Lower leg skin (tissue), 4 donors: ENCODE measurements around the gene TLL2. TPM values are rescaled to one million over a fixed set of nuclear protein-coding genes. Genes with fewer than 3 reads are reported as not detected.

Source experiments
- DNase-seq, 2 donors: peaks; one replicate each; pipeline ENCODE4 v3.0.0-alpha.2; 2019; ENCODE audit warnings: low spot score in 2 of 2
- H3K4me3 ChIP-seq: fragments of 200-600 bp; sonication (generic); 2 replicates; pipeline ENCODE4 v1.5.1; 2017; ENCODE audit warnings: mild to moderate bottlenecking, low read depth; ENCODE audit not compliant: poor library complexity, severe bottlenecking
- CTCF ChIP-seq, 3 donors: fragments of 450-650 bp; IDR thresholded peaks; one replicate each; pipeline ENCODE4 v1.5.1; 2016; ENCODE audit warnings: antibody characterized with exemption in 3 of 3, mild to moderate bottlenecking in 3 of 3, moderate library complexity in 2 of 3
- POLR2A ChIP-seq, 2 donors: fragments of 450-650 bp; IDR thresholded peaks; one replicate each; pipeline ENCODE4 v1.6.1; 2016 to 2017; ENCODE audit warnings: antibody characterized with exemption in 2 of 2, mild to moderate bottlenecking in 1 of 2, moderate library complexity in 1 of 2
- WGBS, 2 donors: methylation state at CpG; one replicate each; pipeline ENCODE4 v1.1.5; 2018; 5-methylcytosine and 5-hydroxymethylcytosine counted together
- intact Hi-C: fragments of 100-400 bp; cut with DNase I; formaldehyde crosslinking; loops from one replicate; pipeline ENCODE4 v1.15.0; 2023; ENCODE audit warnings: low total_unique reads
- total RNA-seq, 4 donors: library from RNA; depleted of rRNA; stranded (reverse); fragments of >200 nt; gene quantifications; one replicate each; pipeline ENCODE4 v1.1.0, GENCODE V29; 2016

Gene TLL2
- total RNA-seq, 4 donors from 2014 or later = 0.39 to 0.94 TPM; not detected in 2

DNA sequence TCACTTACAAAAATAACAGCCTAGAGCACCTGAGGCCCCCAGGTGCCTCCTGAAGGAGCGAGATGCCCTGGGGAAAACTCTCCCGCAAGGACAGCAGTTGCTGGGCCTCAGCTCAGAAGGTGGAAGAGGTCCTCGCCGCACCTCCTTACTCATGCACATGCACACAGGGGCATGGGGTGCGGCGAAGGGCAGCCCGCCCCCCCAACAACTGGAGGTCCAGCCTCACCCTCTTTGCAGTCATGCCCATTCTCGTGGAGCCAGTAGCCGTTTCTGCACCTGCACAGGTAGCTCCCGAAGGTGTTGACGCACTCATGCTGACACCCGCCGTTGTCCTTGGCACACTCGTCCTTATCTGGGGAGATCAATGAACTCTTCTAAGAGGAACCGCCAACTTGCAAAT lies 135.0 kb downstream of the TLL2 start:
- no peak for DNase-seq
- intact Hi-C loops = no loop called here
- WGBS, 2 donors = 61 to 74% methylated on average over 15 of the region's 15 CpGs
- no peak for TF ChIP-seq CTCF (IDR thresholded peaks at IDR 0.05)
- TF ChIP-seq POLR2A (IDR thresholded peaks at IDR 0.05) = no peak
- no peak overlapping the region for H3K4me3 ChIP-seq

DNA sequence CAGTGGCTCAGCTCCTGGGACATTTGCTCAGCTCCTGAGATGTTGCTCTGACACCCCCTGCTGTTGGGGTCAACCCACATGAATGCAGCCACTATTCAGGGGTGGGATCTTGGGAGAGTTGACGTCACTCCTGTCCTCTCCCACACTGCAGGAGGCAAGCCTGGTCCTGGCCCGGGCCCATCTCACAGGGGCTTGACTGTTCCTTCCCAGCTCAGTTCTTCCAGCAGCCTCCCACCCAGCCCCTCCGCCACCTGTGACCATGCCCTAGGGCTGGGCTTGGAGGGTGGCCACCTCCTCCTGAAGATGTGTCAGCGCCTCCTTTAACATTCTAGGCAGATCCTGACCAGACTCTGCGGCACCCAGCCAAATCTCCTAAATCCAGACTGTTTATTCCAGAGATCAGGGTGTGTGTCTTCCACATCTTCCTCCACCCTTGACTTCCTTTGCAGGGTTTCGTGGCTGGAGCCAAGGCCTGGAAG lies 135.9 kb downstream of the TLL2 start:
- H3K4me3 ChIP-seq = no peak overlapping the region
- TF ChIP-seq POLR2A (IDR thresholded peaks at IDR 0.05) = no peak
- TF ChIP-seq CTCF (IDR thresholded peaks at IDR 0.05) = no peak
- peak in 1 of 2 donors; percentile 37 for DNase-seq
- WGBS, 2 donors = 9 to 36% methylated on average over 5 to 6 of the region's 6 CpGs
- intact Hi-C loops = no loop called here

- no peak for DNase-seq
- H3K4me3 ChIP-seq = no peak overlapping the region
- WGBS, 2 donors = 30 to 41% methylated on average over 7 of the region's 7 CpGs
- TF ChIP-seq POLR2A (IDR thresholded peaks at IDR 0.05) (no peak), CTCF (IDR thresholded peaks at IDR 0.05) (no peak)
- intact Hi-C loops = no loop called here
Measured at GRCh38 chr10:96376483-96376882, 137.2 kb downstream of the TLL2 start.

DNA sequence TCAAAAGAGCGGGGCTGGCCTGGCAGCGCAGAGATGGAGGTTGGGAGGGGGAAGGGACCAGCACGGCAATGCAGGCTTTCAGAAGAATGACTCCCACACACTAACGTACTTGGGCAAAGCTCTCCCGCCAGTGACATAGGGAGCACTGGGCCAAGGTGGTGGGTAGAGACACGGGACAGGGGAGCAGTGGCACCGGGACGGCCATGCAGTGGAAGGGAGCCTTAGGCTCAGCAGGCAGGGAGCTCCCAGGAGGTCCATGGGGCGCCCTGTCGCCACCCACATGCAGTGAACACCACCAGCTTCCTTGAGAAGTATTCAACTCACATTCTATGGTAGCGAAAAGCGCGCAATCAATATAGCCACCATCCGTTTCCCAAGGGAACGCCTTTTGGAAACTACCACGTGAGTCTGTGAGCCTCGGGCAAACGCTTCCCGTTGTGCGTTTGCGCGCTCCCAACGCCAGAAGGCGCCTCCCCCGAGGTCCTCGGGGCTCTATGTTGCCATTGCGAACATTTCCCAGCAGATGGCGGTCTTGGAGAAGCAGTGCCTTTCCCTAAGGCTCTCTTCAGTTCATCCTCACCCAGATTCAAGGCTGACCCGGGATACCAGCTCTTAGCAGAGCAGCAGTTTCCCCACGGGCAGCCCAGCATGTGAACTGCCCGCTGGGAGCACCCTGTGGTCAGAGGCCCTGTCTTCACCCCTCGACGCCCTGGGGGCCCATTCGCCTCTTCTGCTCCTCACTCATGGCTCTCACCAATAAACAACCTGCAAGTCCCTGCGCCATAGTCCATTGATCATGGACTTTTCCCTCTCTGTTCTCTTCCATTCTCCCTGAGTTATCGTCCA lies 138.5 kb downstream of the TLL2 start:
- intact Hi-C loops = no loop called here
- H3K4me3 ChIP-seq = no peak overlapping the region
- peak; percentile 82 to 96 for DNase-seq
- no peak for TF ChIP-seq POLR2A (IDR thresholded peaks at IDR 0.05)
- TF ChIP-seq CTCF (IDR thresholded peaks at IDR 0.05) = peak in 1 of 3 donors; percentile 52
- 6 to 8% methylated on average over 33 to 35 of the region's 36 CpGs for WGBS, 2 donors

DNA sequence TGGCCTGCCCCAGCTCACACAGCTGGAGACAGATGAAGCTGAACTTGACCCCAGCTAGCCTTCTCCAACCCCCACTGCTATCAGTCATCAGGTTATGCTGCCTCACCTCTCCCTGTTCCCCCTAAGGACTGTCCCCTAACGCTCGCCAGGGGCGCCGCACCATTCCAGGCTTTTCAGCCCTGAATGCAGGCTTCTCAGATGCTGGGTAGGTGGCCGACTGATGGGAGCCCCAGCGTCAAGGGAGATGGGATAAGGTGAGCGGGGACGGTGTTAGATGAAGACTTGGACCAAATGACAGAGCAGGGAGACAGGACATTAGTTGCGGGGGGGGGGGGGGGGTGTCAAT lies 139.1 kb downstream of the TLL2 start:
- intact Hi-C loops = no loop called here
- DNase-seq = no peak
- TF ChIP-seq POLR2A (IDR thresholded peaks at IDR 0.05) (no peak), CTCF (IDR thresholded peaks at IDR 0.05) (no peak)
- H3K4me3 ChIP-seq = no peak overlapping the region
- WGBS, 2 donors = 28 to 36% methylated on average over 9 of the region's 9 CpGs
